WTC11 (cell line): ENCODE measurements around the gene NAT16. TPM values are rescaled to one million over a fixed set of nuclear protein-coding genes. Genes with fewer than 3 reads are reported as not detected.

ENCODE experiments used
- ATAC-seq: fragments of 200-7000 bp; cut with Tn5 transposase; 2 replicates; pipeline ENCODE4 v1.10.0; 2021; ENCODE audit warnings: mild to moderate bottlenecking, moderate library complexity
- CTCF ChIA-PET: fragments of 300-600 bp; sonication (Branson Sonifier 250); formaldehyde crosslinking; loops from one replicate; lab custom pipeline; 2021; ENCODE audit warnings: antibody characterized with exemption; lab: Charles Lee
- POLR2A ChIA-PET: fragments of 350-600 bp; sonication (Branson Sonifier 250); formaldehyde crosslinking; loops from one replicate; lab custom pipeline; 2021; ENCODE audit warnings: antibody characterized with exemption; lab: Charles Lee
- DNase-seq: peaks from one replicate; pipeline ENCODE4 v3.0.0; 2021; ENCODE audit warnings: low spot score
- H3K27ac Mint-ChIP-seq: 2 replicates; pipeline ENCODE4 v1.8.0; 2021; ENCODE audit warnings: mixed read lengths
- H3K27me3 Mint-ChIP-seq: 2 replicates; pipeline ENCODE4 v1.8.0; 2021; ENCODE audit warnings: low read depth, mild to moderate bottlenecking, moderate library complexity, mixed read lengths
- H3K36me3 Mint-ChIP-seq: 2 replicates; pipeline ENCODE4 v1.8.0; 2021; ENCODE audit warnings: mixed read lengths
- H3K4me1 Mint-ChIP-seq: 2 replicates; pipeline ENCODE4 v1.8.0; 2022; ENCODE audit warnings: mixed read lengths
- H3K4me3 Mint-ChIP-seq: 2 replicates; pipeline ENCODE4 v1.8.0; 2021; ENCODE audit warnings: mild to moderate bottlenecking, moderate library complexity, mixed read lengths
- H3K9me3 Mint-ChIP-seq: 2 replicates; pipeline ENCODE4 v1.8.0; 2021; ENCODE audit warnings: mixed read lengths
- EMX1 ChIP-seq: fragments of 250-450 bp; sonication (Bioruptor Pico); IDR thresholded peaks from 2 replicates; pipeline ENCODE4 v1.8.0; 2021; ENCODE audit warnings: mild to moderate bottlenecking
- ETV6 ChIP-seq: sonication (generic); formaldehyde crosslinking; IDR thresholded peaks from 2 replicates; pipeline ENCODE4 v1.8.1; 2022; ENCODE audit warnings: mild to moderate bottlenecking, missing genetic modification reagents
- OVOL2 ChIP-seq: fragments of 250-450 bp; sonication (Bioruptor Pico); IDR thresholded peaks from 2 replicates; pipeline ENCODE4 v1.9.0; 2021; ENCODE audit warnings: mild to moderate bottlenecking, borderline replicate concordance
- SP1 ChIP-seq: sonication (generic); formaldehyde crosslinking; conservative IDR thresholded peaks from 2 replicates; pipeline ENCODE4 v1.8.1; 2022; ENCODE audit warnings: missing genetic modification reagents
- total RNA-seq: library from RNA; stranded (reverse); gene quantifications from 3 replicates; pipeline ENCODE4 v1.2.3, GENCODE V29; 2021
- TF ChIP-seq, protein P1 (sequence below): sonication (generic); formaldehyde crosslinking; IDR thresholded peaks from 2 replicates; pipeline ENCODE4 v1.8.0; 2022; ENCODE audit warnings: mild to moderate bottlenecking, missing genetic modification reagents
- TF ChIP-seq, protein P2 (sequence below): fragments of 200-600 bp; IDR thresholded peaks from 2 replicates; pipeline ENCODE4 v1.8.0; 2022; ENCODE audit warnings: antibody characterized with exemption
- TF ChIP-seq, protein P3 (sequence below): sonication (generic); formaldehyde crosslinking; IDR thresholded peaks from 2 replicates; pipeline ENCODE4 v1.8.0; 2023; ENCODE audit warnings: missing genetic modification reagents, mild to moderate bottlenecking, borderline replicate concordance
- TF ChIP-seq, protein P4 (sequence below): sonication (generic); formaldehyde crosslinking; conservative IDR thresholded peaks from 2 replicates; pipeline ENCODE4 v1.8.1; 2023; ENCODE audit warnings: mild to moderate bottlenecking, low read depth, missing genetic modification reagents, moderate library complexity
- TF ChIP-seq, protein P5 (sequence below): sonication (generic); formaldehyde crosslinking; IDR thresholded peaks from 2 replicates; pipeline ENCODE4 v1.8.1; 2023; ENCODE audit warnings: mild to moderate bottlenecking, missing genetic modification reagents

NAT16 gene
- total RNA-seq, 1 experiment from 2014 or later = 0.39 TPM

DNA sequence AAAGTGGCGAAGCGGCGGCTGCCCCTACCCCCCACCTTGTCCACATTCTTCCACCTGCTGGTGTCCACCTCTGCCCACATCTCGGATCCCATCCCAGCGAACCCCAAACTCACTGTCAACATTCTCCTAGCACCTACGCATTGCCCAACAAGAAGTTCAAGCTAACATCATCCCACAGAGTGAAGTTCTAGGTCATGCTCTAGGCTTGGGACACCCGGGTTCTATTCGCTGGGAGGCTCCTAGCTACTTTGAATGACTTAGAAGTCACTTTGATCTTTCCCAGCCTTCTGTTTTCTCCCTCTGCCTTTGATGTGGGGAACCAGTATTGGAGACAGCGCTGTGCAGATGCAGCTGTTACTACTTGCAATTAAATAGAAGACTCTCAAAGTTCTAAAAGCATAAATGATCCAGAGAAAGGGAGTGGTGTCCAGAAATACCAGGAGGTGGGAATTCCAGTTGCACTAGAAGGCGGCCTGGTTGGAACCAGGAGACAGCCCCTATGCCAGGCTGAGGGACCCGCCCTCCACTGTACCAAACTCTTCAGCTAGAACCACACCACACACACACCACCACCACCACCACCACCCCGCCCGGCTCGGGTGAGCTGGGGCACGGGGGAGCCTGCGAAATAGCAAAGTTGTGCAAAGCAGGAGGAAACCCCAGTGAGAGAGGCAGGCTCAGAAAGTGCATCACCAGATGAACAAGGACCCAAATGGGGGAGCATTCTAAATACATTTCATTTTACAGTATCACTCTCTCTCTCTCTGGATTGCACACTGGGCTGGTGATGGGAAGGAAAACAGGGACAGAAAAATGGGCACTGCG is 9.3 kb downstream of the NAT16 start (continued):
- TF ChIP-seq OVOL2 = no peak
- TF ChIP-seq, protein P1, sequence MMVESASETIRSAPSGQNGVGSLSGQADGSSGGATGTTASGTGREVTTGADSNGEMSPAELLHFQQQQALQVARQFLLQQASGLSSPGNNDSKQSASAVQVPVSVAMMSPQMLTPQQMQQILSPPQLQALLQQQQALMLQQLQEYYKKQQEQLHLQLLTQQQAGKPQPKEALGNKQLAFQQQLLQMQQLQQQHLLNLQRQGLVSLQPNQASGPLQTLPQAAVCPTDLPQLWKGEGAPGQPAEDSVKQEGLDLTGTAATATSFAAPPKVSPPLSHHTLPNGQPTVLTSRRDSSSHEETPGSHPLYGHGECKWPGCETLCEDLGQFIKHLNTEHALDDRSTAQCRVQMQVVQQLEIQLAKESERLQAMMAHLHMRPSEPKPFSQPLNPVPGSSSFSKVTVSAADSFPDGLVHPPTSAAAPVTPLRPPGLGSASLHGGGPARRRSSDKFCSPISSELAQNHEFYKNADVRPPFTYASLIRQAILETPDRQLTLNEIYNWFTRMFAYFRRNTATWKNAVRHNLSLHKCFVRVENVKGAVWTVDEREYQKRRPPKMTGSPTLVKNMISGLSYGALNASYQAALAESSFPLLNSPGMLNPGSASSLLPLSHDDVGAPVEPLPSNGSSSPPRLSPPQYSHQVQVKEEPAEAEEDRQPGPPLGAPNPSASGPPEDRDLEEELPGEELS (CRISPR knock-in tag) = no peak

DNA sequence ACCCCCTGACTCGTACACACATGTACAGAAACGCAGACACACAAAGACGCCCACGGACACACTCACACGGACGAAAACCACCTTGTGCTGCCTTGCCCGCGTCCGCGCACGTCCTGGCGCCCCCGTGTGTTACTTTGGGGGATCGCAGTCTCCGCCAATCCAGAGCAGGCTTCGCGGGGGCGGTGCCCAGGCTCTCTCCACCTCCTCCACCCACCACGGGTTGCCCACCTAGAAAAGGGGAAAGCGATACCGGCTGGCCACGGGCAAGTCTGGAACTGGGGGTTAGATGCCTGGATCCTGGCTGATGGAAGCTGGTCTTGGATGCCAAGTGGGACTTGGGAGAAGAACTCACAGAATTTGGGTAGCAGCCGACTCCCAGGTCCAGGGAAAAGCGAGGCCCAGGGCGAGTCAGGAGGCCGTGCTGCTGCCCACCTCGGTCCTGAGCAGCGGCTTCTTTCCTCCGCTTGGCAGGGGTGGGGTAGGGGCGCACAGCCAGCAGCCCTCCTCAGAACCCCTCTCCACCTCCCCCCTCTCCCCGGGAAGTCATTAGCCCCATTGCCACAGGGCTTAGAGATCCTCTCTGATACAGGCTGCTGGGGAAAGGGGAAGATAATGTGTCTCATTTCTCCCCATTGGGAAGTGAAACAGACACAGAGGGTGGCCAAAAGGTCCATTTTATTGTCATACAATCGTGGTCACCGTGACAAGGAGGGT is 10.1 kb downstream of the NAT16 start:
- peak; percentile 39; the same call in 1 of the 2 replicates for TF ChIP-seq ETV6
- TF ChIP-seq, protein P2, sequence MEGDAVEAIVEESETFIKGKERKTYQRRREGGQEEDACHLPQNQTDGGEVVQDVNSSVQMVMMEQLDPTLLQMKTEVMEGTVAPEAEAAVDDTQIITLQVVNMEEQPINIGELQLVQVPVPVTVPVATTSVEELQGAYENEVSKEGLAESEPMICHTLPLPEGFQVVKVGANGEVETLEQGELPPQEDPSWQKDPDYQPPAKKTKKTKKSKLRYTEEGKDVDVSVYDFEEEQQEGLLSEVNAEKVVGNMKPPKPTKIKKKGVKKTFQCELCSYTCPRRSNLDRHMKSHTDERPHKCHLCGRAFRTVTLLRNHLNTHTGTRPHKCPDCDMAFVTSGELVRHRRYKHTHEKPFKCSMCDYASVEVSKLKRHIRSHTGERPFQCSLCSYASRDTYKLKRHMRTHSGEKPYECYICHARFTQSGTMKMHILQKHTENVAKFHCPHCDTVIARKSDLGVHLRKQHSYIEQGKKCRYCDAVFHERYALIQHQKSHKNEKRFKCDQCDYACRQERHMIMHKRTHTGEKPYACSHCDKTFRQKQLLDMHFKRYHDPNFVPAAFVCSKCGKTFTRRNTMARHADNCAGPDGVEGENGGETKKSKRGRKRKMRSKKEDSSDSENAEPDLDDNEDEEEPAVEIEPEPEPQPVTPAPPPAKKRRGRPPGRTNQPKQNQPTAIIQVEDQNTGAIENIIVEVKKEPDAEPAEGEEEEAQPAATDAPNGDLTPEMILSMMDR = peak; percentile 95
- TF ChIP-seq, protein P3, sequence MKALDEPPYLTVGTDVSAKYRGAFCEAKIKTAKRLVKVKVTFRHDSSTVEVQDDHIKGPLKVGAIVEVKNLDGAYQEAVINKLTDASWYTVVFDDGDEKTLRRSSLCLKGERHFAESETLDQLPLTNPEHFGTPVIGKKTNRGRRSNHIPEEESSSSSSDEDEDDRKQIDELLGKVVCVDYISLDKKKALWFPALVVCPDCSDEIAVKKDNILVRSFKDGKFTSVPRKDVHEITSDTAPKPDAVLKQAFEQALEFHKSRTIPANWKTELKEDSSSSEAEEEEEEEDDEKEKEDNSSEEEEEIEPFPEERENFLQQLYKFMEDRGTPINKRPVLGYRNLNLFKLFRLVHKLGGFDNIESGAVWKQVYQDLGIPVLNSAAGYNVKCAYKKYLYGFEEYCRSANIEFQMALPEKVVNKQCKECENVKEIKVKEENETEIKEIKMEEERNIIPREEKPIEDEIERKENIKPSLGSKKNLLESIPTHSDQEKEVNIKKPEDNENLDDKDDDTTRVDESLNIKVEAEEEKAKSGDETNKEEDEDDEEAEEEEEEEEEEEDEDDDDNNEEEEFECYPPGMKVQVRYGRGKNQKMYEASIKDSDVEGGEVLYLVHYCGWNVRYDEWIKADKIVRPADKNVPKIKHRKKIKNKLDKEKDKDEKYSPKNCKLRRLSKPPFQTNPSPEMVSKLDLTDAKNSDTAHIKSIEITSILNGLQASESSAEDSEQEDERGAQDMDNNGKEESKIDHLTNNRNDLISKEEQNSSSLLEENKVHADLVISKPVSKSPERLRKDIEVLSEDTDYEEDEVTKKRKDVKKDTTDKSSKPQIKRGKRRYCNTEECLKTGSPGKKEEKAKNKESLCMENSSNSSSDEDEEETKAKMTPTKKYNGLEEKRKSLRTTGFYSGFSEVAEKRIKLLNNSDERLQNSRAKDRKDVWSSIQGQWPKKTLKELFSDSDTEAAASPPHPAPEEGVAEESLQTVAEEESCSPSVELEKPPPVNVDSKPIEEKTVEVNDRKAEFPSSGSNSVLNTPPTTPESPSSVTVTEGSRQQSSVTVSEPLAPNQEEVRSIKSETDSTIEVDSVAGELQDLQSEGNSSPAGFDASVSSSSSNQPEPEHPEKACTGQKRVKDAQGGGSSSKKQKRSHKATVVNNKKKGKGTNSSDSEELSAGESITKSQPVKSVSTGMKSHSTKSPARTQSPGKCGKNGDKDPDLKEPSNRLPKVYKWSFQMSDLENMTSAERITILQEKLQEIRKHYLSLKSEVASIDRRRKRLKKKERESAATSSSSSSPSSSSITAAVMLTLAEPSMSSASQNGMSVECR (CRISPR knock-in tag) = no peak
- TF ChIP-seq, protein P4, sequence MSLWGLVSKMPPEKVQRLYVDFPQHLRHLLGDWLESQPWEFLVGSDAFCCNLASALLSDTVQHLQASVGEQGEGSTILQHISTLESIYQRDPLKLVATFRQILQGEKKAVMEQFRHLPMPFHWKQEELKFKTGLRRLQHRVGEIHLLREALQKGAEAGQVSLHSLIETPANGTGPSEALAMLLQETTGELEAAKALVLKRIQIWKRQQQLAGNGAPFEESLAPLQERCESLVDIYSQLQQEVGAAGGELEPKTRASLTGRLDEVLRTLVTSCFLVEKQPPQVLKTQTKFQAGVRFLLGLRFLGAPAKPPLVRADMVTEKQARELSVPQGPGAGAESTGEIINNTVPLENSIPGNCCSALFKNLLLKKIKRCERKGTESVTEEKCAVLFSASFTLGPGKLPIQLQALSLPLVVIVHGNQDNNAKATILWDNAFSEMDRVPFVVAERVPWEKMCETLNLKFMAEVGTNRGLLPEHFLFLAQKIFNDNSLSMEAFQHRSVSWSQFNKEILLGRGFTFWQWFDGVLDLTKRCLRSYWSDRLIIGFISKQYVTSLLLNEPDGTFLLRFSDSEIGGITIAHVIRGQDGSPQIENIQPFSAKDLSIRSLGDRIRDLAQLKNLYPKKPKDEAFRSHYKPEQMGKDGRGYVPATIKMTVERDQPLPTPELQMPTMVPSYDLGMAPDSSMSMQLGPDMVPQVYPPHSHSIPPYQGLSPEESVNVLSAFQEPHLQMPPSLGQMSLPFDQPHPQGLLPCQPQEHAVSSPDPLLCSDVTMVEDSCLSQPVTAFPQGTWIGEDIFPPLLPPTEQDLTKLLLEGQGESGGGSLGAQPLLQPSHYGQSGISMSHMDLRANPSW (CRISPR knock-in tag) = no peak
- TF ChIP-seq, protein P5, sequence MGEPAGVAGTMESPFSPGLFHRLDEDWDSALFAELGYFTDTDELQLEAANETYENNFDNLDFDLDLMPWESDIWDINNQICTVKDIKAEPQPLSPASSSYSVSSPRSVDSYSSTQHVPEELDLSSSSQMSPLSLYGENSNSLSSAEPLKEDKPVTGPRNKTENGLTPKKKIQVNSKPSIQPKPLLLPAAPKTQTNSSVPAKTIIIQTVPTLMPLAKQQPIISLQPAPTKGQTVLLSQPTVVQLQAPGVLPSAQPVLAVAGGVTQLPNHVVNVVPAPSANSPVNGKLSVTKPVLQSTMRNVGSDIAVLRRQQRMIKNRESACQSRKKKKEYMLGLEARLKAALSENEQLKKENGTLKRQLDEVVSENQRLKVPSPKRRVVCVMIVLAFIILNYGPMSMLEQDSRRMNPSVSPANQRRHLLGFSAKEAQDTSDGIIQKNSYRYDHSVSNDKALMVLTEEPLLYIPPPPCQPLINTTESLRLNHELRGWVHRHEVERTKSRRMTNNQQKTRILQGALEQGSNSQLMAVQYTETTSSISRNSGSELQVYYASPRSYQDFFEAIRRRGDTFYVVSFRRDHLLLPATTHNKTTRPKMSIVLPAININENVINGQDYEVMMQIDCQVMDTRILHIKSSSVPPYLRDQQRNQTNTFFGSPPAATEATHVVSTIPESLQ (CRISPR knock-in tag) = no peak
- peak; percentile 55; the same call in 1 of the 2 replicates for TF ChIP-seq SP1 (CRISPR knock-in tag)
- TF ChIP-seq EMX1 (CRISPR knock-in tag) = no peak
- Mint-ChIP-seq H3K27ac (no peak overlapping the region), H3K9me3 (no peaks in the 10 kb centered on the region), H3K4me1 (peaks cover 69% of the 10 kb centered on the region), H3K4me3 (peak overlapping the region; percentile 74), H3K27me3 (peaks cover 98% of the 10 kb centered on the region), H3K36me3 (no peaks in the 10 kb centered on the region)
- peak; percentile 13 for ATAC-seq
- ChIA-PET CTCF (interaction anchor here (0.6 to 2.5 kb wide), 9 partner anchors 9 to 113 kb away, joined by 3 to 37 read pairs (median 9); partner anchors contain the start of gene PLOD3), POLR2A (interaction anchor here (1.1 to 2.0 kb wide), 2 partner anchors 13 to 26 kb away, joined by 4 to 15 read pairs; no protein-coding TSS in a partner anchor)
- DNase-seq = peak; percentile 86
